NCI-H2081 treated with DMSO at 0.1 percent for 48 hours (cell line): Measurements from ENCODE around the gene UST.
"Not testable (repeated sequence)": the region's sequence is repeated elsewhere in the genome, so short reads cannot be mapped to it uniquely, and the experiment has no call there.

ENCODE experiments used
- DNase-seq: peaks from one replicate; lab custom pipeline; 2025; lab: John Stamatoyannopoulos, UW

UST gene

DNA sequence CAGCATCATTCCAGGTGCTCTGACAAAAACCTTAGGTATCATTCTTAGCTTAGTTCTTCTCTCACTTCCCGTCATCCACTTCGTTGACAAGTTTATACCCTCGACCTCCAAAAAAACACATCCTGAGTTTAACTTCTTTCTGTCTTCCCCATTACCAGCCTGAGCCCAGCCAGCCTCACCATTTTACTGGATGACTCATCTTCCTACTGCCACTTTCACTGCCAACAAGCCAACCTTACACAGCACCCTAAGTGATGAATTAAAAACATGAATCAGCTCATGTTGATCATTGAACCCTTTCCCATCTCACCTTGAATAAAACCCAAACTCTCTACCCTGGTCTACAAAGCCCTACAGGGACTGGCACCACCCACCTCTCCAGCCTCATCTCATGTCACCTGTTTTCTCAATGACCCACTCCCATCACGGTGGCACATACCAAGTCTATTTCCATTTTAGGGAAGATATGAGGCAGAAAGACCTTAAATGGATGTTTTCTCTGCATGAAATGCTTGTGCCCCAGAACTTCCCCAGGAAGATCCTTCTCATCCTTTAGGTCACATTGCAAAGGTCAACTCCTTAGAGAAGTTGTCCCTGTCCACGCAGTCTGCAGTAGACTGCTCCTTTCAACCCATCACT, 9.9 kb upstream of the UST start:
- no peak for DNase-seq

DNA sequence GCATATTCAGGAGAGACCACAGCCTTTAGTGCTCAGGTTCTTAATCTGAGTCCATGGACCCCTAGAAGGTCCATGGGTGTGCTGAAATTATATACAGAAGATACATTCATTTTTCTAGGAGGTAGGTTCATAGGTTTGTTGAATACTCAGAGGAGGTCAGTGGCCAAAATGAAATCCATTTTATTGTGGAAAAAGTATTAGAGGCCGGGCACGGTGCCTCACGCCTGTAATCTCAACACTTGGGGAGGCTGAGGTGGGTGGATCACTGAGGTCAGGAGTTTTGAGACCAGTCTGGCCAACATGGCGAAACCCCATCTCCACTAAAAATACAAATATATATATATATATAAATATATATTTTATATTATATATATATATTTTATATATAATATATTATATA, 9.0 kb upstream of the UST start:
- no peak for DNase-seq

DNA sequence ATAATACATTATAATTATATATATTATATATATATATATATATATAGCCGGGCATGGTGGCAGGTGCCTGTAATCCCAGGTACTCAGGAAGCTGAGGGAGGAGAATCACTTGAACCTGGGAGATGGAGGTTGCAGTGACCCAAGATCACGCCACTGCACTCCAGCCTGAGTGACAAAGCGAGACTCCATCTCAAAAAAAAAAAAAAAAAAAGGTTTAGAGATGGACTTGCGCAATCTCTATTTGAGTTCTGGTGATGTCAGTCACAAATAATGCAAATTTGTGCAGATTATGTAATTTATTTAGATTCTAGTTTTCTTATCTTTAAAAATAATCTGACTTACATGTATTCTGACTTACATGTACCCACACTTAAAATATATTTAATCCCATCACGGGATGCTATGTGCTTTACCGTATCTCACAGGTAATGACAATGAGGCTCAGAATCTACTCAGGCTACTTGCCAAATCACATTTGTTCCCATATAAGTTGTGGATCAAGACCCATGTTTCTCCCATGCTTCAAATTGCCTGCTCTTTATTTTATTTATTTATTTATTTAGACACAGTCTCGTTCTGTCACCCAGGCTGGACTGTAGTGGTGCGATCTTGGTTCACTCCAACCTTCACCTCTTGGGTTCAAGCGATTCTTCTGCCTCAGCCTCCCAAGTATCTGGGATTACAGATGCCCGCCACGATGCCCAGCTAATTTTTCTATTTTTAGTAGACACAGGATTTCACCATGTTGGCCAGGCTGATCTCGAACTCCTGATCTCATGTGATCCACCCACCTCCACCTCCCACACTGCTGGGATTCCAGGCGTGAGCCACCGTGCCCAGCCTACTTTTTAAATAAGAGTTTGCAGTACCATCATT, 7.6 kb upstream of the UST start:
- no peak for DNase-seq

DNA sequence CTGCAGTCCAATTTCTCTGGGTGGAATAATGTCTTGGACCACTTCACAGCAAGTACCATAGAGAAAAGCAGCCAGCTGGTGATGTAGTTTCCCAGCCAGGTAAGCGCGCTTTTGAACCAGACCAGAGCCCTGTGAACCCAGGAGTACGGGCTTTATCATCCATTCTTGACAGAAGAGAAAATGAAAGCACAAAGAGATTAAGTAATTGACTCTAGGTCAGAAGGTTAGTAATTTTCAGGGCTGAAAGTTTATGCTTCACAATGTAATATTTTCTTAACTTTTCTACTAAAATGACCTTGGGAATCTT, 7.1 kb upstream of the UST start:
- DNase-seq, result no peak

DNA sequence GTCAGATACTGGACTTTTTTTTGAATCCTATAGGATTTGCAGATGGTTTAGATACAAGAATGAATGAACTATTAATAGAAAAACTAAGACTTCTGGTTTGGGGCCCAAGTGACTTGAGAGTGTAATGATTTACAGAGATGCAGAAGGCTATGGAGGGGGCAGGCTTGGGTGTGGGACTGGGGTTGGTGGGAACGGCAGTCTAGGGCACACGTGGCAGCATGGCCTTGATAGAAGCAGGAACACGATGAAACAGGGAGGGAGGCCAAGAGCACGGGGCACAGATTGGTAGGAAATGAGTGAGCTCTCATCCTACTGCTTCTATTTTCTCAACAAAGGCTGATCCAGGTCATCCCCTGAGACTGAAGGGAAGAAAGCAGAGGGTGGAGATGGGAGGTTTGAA, 3.4 kb upstream of the UST start:
- no peak for DNase-seq

DNA sequence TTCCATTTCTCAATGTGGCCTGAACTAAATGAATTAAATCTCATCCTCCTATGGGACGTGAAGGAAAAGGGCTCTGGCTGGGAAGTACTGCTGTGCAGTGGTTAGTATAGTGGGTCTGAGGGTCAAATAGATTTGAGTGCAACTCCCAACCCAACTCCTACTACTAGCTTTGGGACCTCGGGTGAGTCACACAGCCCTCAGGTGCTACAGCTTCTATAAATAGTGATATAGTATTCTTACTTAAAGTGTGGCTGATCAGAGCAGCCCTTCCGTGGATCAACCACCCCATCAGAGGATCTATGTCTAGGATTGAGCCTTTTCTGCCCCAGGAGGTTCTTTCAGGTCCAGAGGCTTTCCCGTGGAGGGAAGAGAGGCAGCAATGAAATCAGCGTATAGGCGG, 904 bp upstream of the UST start:
- DNase-seq, result no peak

DNA sequence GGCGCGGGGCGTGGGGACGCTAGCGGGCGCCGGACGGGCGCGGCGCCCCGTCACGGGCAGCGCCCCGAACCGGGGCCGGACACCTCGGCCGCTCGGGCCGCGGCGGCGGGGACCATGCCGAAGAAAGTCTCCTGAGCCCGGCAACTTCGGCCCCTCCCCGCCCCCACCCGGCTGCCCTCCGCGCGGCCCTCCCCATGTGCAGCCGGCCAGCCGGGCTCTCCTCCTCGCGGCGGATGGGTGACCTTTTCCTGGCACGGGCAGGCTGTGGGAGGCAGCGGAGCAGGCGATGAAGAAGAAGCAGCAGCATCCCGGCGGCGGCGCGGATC, 278 bp downstream of the UST start:
- DNase-seq, result no peak

DNA sequence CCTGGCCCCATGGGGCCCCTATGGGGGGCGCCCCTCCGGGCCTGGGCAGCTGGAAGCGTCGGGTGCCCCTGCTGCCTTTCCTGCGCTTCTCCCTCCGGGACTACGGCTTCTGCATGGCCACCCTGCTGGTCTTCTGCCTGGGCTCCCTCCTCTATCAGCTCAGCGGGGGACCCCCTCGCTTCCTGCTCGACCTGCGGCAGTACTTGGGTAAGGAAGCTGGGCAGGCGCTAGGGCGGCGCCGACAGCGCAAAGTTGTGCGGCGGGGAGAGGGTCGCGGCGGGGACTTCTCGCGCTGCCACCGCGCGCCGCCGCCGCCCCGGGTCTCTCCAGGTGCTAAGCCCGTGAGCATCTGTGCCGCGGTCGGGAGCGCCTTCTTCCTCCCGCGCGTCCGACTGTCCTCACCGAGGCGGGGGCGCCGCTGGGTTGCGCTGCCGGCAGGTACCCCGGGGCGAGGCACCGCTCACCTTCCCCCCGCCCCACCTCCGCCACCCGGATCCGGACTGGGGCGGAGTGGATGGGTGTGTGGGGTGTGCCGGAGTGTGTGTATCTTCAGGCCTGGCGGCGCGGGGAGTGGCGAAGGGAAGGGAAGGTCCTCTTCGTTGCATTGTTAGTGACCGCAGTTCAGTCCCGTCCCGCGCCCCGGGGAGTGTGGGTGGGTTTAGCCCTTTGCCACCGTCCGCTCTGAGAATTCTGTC, 788 bp downstream of the UST start:
- DNase-seq, result no peak

DNA sequence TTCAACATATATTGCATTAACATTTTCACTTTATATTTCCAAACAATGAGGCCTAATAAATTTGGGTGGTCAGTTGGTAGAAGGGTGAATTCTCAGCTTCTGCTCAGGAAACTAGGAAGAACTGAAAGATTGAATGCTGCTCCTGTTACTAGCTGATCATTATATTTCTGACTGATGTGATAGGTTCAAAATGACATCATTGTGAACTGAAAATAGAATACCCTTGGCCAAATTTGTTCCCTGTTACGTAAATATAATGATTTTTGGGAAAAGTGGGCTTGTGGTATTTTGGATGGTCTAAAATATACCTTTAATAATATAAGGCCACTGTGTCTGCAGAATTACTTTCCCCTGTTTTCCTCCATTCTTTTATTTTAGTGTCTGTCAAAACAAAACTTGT, 2.8 kb downstream of the UST start:
- no peak for DNase-seq

DNA sequence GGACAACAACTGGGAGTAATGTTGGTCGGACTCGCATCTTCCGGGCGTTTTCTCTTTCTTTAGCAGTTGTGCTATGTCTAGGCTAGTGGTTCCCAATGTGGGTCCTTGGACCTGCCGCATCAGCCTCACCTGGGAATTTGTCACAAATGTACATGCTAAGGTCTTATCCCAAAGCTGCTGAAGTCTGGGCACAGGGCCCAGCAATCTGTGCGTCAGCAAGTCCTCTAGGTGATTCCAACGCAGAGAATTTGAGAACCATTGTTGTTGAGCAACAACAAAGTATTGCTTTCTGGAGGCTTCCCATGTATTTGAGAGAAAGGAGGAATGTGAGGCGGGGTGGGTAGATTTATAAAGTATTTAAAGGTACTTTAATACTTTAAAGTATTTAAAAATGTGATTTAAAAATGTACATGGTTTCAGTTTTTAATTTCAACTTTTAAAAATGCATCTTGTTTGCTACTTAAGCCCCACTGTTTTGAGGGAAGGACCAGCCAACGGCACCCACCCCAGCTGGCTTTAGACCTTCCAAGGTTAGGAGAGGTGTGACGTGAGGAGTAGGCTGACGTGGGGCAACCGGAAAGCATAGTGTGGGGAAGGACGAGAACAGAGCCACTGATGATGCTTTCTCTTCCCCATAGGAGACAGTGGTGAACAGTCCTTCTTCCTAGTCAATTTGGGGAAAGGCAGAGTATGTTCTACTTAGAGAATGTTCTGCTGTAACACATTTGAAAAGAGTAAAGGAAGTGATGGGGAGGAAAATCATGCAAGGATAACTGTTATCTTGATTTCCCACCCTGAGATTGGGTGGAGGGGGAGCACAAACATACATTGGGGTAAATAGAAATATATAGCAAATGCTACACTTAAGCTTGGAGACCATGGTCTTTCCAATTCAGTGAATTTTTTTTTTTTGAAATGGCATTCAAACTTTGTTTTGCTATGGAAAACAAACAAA, 4.3 kb downstream of the UST start:
- DNase-seq, result no peak

DNA sequence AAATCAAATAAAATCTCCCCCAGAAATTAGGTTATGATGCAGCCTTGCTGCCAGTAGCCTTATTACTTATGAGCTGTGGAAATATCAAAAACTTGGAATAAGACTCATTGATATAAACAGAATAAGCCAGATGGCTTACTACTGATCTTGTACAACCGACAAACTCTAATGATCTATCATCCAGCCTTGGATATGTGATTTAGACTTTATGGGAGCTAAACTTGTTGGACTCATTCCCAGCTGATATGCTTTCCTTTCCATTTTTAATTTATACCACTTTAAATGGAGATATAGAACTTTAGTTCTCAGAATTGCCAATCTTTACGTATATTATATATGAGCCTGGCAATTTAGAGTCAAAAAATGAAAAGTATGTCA, 5.0 kb downstream of the UST start:
- DNase-seq, result no peak

DNA sequence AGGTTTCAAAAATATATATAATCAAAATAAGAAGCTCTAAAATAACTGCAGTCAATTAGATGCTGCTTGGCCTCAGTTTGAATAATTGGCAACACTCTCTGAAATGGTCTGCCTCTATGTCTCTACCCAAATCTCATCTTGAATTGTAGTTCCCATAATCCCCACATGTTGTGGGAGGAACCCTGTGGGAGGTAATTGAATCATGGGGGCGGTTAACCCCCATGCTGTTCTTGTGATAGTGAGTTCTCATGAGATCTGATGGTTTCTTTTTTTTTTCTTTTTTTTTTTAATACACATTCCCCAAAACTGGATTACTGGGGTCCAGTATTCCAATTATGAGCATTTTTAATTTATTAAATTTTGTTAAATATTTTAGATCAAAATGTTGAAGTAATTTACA, 8.5 kb downstream of the UST start:
- DNase-seq, result not testable (repeated sequence)

DNA sequence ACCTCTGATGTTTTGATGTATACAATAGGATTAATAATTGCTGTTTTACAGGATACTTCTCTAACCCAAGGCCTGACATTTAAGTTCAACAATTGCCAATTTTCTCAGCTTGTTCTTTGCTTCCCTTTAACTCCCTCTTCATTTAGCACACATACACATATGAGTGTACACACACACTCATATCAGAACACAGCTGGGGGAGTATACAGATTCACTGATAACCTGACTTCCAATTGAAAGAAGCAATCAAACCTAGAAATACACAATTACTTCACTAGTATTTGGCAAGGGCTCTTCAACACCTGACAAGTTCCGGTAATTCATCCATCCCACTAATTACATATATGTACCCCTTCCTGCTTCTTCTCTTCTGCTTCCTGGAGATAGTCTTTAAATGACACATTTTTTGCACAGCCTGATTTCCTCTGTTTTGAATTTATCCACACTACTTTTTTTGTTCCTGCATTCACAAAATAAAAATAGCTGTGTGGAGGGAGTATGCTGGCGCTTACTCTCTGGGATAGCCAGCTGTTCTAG, 11.2 kb downstream of the UST start:
- no peak for DNase-seq

DNA sequence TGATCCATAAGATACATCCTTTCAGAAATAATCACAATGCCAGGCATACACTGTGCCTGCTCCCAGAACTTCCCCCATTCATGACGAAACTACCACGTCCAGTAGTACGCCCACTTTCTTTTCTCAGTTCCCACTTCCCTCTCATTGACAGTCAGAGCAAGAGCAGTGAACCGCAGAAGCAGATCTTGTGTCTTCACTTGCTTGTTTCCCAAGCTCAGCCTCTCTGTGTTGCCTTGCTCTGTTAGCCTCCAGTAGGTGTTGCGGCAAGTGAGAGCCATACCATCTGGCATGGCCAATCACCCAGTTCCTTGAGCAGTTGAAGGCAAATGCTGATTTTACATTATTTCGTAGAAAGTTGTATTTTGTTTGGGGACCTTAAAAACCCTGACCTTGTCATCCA, 11.7 kb downstream of the UST start:
- DNase-seq, result no peak

DNA sequence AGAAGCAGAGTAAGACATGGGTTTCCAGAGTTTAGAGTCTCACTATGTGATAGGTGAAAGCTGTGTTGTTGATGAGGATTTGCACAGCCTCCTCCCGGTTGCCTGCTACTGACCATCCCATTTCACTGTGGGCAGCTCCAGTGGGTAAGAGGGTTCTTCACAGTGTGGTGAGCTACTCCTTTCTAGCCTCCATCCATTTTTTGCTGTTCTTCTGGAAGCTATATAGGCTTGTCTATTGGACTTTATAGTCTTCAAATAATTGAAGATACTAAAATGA, 13.4 kb downstream of the UST start:
- no peak for DNase-seq

DNA sequence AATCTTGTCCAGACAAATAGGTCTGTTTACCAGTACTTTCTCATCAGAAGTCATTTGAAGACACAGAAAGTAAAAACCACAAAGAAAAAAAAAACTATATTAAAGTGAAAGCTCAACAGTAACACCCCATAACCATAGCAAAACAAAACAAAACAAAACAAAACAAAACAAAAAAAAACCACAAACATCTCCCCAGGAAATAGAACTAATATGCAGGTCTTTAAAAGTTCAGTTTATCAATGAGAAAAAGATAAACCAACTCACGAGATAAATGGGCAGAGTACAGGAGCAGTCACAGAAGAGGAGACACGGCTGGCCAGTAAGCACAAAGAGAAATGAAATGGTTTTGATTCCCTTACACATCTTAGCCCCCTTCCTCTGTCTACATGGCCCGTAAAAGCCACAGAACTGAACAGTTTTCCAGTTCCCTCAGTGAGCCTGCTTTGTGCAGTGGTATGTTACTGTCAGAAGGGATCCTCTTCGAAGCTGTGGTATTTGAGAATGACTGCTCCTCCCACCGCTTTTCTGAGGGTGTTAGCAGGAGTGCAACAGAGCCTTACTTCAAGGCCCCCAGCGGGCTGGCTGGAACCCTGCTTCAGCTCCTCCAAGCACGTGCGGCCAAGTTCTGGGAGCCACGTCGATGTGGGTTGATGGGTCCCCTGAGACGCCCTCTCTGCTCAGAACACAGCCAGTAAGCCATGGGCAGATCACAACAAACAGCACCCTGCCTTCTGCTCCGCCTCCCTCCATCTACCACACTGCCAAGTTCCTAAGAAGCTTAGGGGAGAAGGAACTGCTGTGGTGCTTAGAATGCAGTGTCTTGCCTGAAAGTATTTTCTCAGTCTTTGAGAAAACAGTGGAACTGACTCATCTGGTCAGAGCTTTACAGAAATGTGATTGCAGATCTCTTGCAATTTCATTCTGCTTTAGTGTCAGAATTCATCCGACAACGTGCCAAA, 14.0 kb downstream of the UST start:
- no peak for DNase-seq

DNA sequence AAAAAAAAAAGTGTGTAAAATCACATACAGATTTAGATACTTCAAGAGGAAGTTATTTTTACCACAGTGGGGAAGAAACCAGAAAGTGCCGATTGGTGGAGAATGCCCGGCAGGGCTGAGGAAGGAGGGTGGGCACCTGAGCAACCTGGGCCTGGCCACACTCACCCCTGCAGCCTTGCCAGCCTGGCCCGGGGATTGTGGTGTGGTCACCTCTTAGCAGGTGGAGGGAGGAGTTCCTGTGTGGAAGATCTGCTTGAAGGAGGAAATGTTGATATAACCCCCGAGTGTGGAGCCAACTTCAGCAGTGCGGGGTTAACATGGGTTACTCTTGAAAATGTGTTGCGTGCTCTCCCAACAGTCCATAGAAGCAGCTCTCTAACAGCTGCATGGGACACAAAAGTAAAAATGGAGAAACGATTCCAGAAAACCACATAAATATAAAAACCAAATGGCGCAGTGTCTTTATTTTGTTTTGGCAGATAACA, 14.7 kb downstream of the UST start:
- DNase-seq, result no peak

DNA sequence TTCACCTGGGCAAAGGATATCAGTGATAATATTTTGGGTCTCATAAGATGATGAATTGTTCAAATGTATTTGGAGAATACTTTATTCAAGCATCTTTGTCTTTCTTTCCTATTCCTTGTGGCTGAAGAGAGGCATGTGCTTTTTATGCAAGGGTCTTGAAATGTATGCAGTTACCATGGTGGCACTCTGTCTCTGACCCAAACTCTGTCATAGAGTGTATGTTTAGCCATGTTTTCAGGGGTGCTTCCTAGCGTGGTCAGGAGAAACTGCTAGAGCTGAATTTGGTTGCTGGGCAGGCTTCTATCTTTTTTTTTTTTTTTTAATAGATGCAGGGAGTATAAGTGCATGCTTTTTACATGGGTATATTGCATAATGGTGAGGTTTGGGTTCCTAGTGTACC, 15.4 kb downstream of the UST start:
- no peak for DNase-seq

DNA sequence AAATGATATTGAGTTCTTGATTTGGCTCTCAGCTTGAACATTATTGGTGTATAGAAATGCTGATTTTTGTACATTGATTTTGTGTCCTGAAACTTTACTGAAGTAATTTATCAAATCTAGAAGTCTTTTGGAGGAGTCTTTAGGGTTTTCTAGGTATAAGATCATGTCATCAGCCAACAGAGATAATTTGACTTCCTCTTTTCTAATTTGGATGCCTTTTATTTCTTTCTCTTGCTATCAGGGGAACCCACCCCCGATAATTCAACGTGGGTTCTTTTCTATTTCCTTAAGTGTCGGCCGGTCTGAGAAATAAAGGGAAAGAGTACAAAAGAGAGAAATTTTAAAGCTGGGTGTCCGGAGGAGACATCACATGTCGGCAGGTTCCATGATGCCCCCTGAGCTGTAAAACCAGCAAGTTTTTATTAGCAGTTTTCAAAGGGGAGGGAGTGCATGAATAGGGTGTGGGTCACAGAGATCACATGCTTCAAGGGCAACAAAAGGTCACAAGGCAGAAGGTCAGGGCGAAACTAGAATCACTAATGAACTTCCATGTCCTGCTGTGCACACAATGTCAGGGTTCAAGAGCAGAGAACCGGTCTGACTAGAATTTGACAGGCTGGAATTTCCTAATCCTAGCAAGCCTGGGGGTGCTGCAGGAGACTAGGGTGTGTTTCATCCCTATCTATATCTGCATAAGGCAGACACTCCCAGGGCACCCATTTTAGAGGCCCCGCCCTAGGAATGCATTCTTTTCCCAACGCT, 17.6 kb downstream of the UST start:
- DNase-seq, result not testable (repeated sequence)
